ENCODE results near the gene SYNGAP1. TPM values are rescaled to one million over a fixed set of nuclear protein-coding genes. Genes with fewer than 3 reads are reported as not detected.

The SYNGAP1 gene
- total and polyA plus RNA-seq, 2 of the 4 experiments (the other 2 are of a cell fraction), result 1.4 to 17.0 TPM

- no peaks in the 10 kb centered on the region for H3K36me3 ChIP-seq (ENCODE audit: control insufficient read depth, insufficient read depth, low read length)
- POLR2A ChIA-PET (ENCODE audit: unreplicated experiment), result no interaction called here
- H2BK20ac ChIP-seq (ENCODE audit: low read depth, low read length), result no peak overlapping the region
- CTCF ChIA-PET, result no interaction called here
- no peak for TF ChIP-seq FOS (IDR thresholded peaks at IDR 0.05; ENCODE audit: low read depth, low read length)
- no peak for TF ChIP-seq ELK1 (IDR thresholded peaks at IDR 0.05; ENCODE audit: borderline replicate concordance, low read depth, low read length)
- no peak for TF ChIP-seq RCOR1 (IDR thresholded peaks at IDR 0.05; ENCODE audit: insufficient replicate concordance, low read length)
- no peak for TF ChIP-seq CEBPB (IDR thresholded peaks at IDR 0.05; ENCODE audit: low read depth, low read length)
- TF ChIP-seq POLR2A (IDR thresholded peaks at IDR 0.05; ENCODE audit: low read depth, low read length), result no peak
- TF ChIP-seq MXI1 (IDR thresholded peaks at IDR 0.05; ENCODE audit: borderline replicate concordance, low read depth, low read length), result no peak
- TF ChIP-seq BHLHE40 (IDR thresholded peaks at IDR 0.05; ENCODE audit: low read depth, low read length), result no peak
- no peak for TF ChIP-seq CTCF (conservative IDR thresholded peaks at IDR 0.05; ENCODE audit: low read depth, low read length)
- TF ChIP-seq USF2 (IDR thresholded peaks at IDR 0.05; ENCODE audit: low read depth, low read length), result no peak
- no peak for TF ChIP-seq CHD1 (IDR thresholded peaks at IDR 0.05; ENCODE audit: low read depth, low read length)
- no peak for TF ChIP-seq RAD21 (IDR thresholded peaks at IDR 0.05; ENCODE audit: low read length)
- no peak for TF ChIP-seq RFX5 (IDR thresholded peaks at IDR 0.05; ENCODE audit: low read depth, low read length)
- TF ChIP-seq SMC3 (IDR thresholded peaks at IDR 0.05; ENCODE audit: low read depth, low read length), result no peak
- no peak for TF ChIP-seq MAFK (IDR thresholded peaks at IDR 0.05; ENCODE audit: low read depth, low read length)
- no peak for TF ChIP-seq MAZ (IDR thresholded peaks at IDR 0.05; ENCODE audit: borderline replicate concordance, low read depth, low read length)
- no peak for TF ChIP-seq NFE2L2 (IDR thresholded peaks at IDR 0.05; ENCODE audit: low read depth, low read length)
- no peak overlapping the region for H2BK5ac ChIP-seq (ENCODE audit: low read depth, low read length, poor library complexity, severe bottlenecking)
- H4K8ac ChIP-seq (ENCODE audit: low read depth in 2 of 2, low read length in 2 of 2), result no peak overlapping the region
- no peak overlapping the region for H4K91ac ChIP-seq (ENCODE audit: insufficient read depth, low read depth, low read length)
- no peak overlapping the region for H3K14ac ChIP-seq (replicated peaks; ENCODE audit: low read depth, low read length)
- in situ Hi-C loops (cut with MboI; ENCODE audit: low sequenced_read_pairs), result no loop called here
- H3K18ac ChIP-seq (ENCODE audit: low read depth, low read length), result no peak overlapping the region
- DNase-seq (no peak), ATAC-seq (ENCODE audit: low read depth) (no peak)
- H3K4me3 ChIP-seq (ENCODE audit: insufficient read depth, low read depth, low read length), result no peak overlapping the region
- BruUV-seq (replicated peaks), result no TSS peak
- H3K4me2 ChIP-seq (ENCODE audit: low read depth, low read length), result no peak overlapping the region
- H2AK5ac ChIP-seq (ENCODE audit: low read depth, low read length), result no peak overlapping the region
- no peak overlapping the region for H2AK9ac ChIP-seq (replicated peaks; ENCODE audit: low read depth, low read length, poor library complexity)
- no peaks in the 10 kb centered on the region for H3K9me1 ChIP-seq (ENCODE audit: insufficient read depth, low read length)
- H3K9me3 ChIP-seq (ENCODE audit: control insufficient read depth, insufficient read depth, low read length), result no peaks in the 10 kb centered on the region
- no peaks in the 10 kb centered on the region for H3K4me1 ChIP-seq (ENCODE audit: control insufficient read depth, insufficient read depth, low read length)
- no peak overlapping the region for H2BK15ac ChIP-seq (ENCODE audit: low read depth, low read length)
- H3K56ac ChIP-seq (ENCODE audit: extremely low read depth, insufficient read depth, low read length), result no peak overlapping the region
- dilution Hi-C loops (cut with HindIII; ENCODE audit: low sequenced_read_pairs, unreplicated experiment), result no loop called here
- no peaks in the 10 kb centered on the region for H4K20me1 ChIP-seq (ENCODE audit: insufficient read depth, low read length)
- H2AFZ ChIP-seq (replicated peaks; ENCODE audit: low read length, poor library complexity), result no peak overlapping the region
- no peaks in the 10 kb centered on the region for H3K79me1 ChIP-seq (ENCODE audit: low read depth in 1 of 2, low read length in 2 of 2)
- no peak overlapping the region for H3K9ac ChIP-seq (ENCODE audit: low read depth, low read length)
- H3K27ac ChIP-seq (ENCODE audit: insufficient read depth, low read length), result no peak overlapping the region
- H3K27me3 ChIP-seq (ENCODE audit: control insufficient read depth, insufficient read depth, low read length), result peaks cover 2% of the 10 kb centered on the region; the same call in 1 of the 2 replicates
- intact Hi-C loops (cut with micrococcal nuclease), result no loop called here
- no peak overlapping the region for H4K5ac ChIP-seq (ENCODE audit: low read depth, low read length)
- no peak overlapping the region; the same call in 1 of the 2 replicates for H3K23ac ChIP-seq (ENCODE audit: low read depth, low read length)
- no CpG with 5 or more reads among the region's 5 CpGs for WGBS, 2 experiments (ENCODE audit: extremely low coverage in 2 of 2, insufficient read length in 1 of 2)
- no peak overlapping the region for H2BK120ac ChIP-seq (ENCODE audit: low read depth, low read length)
- H3K4ac ChIP-seq (ENCODE audit: low read depth, low read length), result no peak overlapping the region
Observed at GRCh38 chr6:33372526-33373123, 47.2 kb upstream of the SYNGAP1 start.
